Spleen (tissue), 11 donors: ENCODE results near the gene CARD19. TPM values are rescaled to one million over a fixed set of nuclear protein-coding genes. Genes with fewer than 3 reads are reported as not detected.

Experiments
- DNase-seq: peaks from one replicate; pipeline ENCODE4 v3.0.0-alpha.2; 2020
- H3K27ac ChIP-seq, 8 donors: fragments of 200-600 bp; sonication (generic) in 7 of 8; 1 replicate in 4 of 8; 2 replicates in 4 of 8; pipeline versions ENCODE4 v1.5.0 to v1.8.0; 2016 to 2021; ENCODE audit warnings: inconsistent platforms in 4 of 8, mild to moderate bottlenecking in 4 of 8, moderate library complexity in 1 of 8
- H3K27me3 ChIP-seq, 7 donors: fragments of 200-600 bp; sonication (generic) in 6 of 7; replicated peaks in 1 of 7; 1 replicate in 4 of 7; 2 replicates in 3 of 7; pipeline versions ENCODE4 v1.5.0 to v1.8.0; 2016 to 2021; ENCODE audit warnings: inconsistent platforms in 3 of 7, mild to moderate bottlenecking in 1 of 7
- H3K36me3 ChIP-seq, 6 donors: fragments of 200-600 bp; sonication (generic) in 5 of 6; 1 replicate in 4 of 6; 2 replicates in 2 of 6; pipeline versions ENCODE4 v1.5.0 to v1.8.0; 2016 to 2021; ENCODE audit warnings: inconsistent platforms in 2 of 6
- H3K4me1 ChIP-seq, 6 donors: fragments of 200-600 bp; sonication (generic) in 5 of 6; 1 replicate in 3 of 6; 2 replicates in 3 of 6; pipeline versions ENCODE4 v1.5.0 to v1.8.0; 2016 to 2021; ENCODE audit warnings: inconsistent platforms in 3 of 6
- H3K4me3 ChIP-seq, 8 donors: fragments of 200-600 bp; sonication (generic) in 7 of 8; 1 replicate in 4 of 8; 2 replicates in 4 of 8; pipeline versions ENCODE4 v1.5.0 to v1.8.0; 2016 to 2021; ENCODE audit warnings: inconsistent platforms in 4 of 8, mild to moderate bottlenecking in 4 of 8, moderate library complexity in 2 of 8
- H3K9me3 ChIP-seq, 8 donors: fragments of 200-600 bp; sonication (generic) in 7 of 8; 1 replicate in 4 of 8; 2 replicates in 4 of 8; pipeline versions ENCODE4 v1.5.0 to v1.8.0; 2016 to 2021; ENCODE audit warnings: inconsistent platforms in 4 of 8
- POLR2A ChIP-seq, 3 donors: fragments of 450-650 bp; IDR thresholded peaks; one replicate each; pipeline ENCODE4 v1.5.1; 2017; ENCODE audit warnings: antibody characterized with exemption in 3 of 3, mild to moderate bottlenecking in 1 of 3
- POLR2AphosphoS5 ChIP-seq, 3 donors: sonication (generic); formaldehyde crosslinking; IDR thresholded peaks; one replicate each; pipeline ENCODE4 v1.5.1; 2017; ENCODE audit warnings: antibody characterized with exemption in 3 of 3
- WGBS, 5 donors: extraction: QIAGEN DNeasy Blood & Tissue Kit in 3 of 5; methylation state at CpG; one replicate each; pipeline versions ENCODE4 v1.1.5 to v1.1.7; 2013 to 2018; 5-methylcytosine and 5-hydroxymethylcytosine counted together
- intact Hi-C: fragments of 100-400 bp; cut with DNase I; formaldehyde crosslinking; loops from one replicate; pipeline ENCODE4 v1.15.0; 2023; ENCODE audit warnings: low total_unique reads
- polyA plus RNA-seq, 3 donors: library from polyadenylated mRNA; stranded (reverse); fragments of 200-250 nt; gene quantifications; one replicate each; pipeline ENCODE4 v1.2.1, GENCODE V29; 2013
- total RNA-seq, 7 donors: library from RNA; depleted of rRNA in 3 of 7; stranded (reverse); fragments of >200 nt in 3 of 7; fragmentation: NEBNext Ultra II Directional in 4 of 7; extraction: Animal tissue kit (Norgen Biotek cat#: 25700) in 4 of 7; gene quantifications; one replicate each; pipeline versions ENCODE4 v1.1.0 to v1.2.1, GENCODE V29; 2016 to 2021
- TF ChIP-seq, protein P1 (sequence below), 11 experiments: fragments of 200-600 bp in 7 of 11; fragments of 450-650 bp in 4 of 11; sonication (generic) in 4 of 11; IDR thresholded peaks in 8 of 11; conservative IDR thresholded peaks in 3 of 11; 1 replicate in 7 of 11; 2 replicates in 4 of 11; pipeline versions ENCODE4 v1.4.0 to v1.8.0; 2016 to 2021; ENCODE audit warnings: antibody characterized with exemption in 11 of 11, inconsistent platforms in 4 of 11, mild to moderate bottlenecking in 1 of 11
- donor health status: healthy with polysubstance abuse.
- donor health status: DM: no; HTN: no; CAD: no; lungs with moderate emphysema.
- donor health status: DM: no; HTN: no; CAD: no.
- donor health status: Bipolar disorder and iron deficiency.
- donor health status: healthy.
- donor health status: DM: no; HTN: no; CAD: no.
- donor health status: DM: yes; HTN: yes; CAD: no.

The CARD19 gene
- total and polyA plus RNA-seq, 10 donors = 21.7 to 78.8 (median 39.2) TPM

DNA sequence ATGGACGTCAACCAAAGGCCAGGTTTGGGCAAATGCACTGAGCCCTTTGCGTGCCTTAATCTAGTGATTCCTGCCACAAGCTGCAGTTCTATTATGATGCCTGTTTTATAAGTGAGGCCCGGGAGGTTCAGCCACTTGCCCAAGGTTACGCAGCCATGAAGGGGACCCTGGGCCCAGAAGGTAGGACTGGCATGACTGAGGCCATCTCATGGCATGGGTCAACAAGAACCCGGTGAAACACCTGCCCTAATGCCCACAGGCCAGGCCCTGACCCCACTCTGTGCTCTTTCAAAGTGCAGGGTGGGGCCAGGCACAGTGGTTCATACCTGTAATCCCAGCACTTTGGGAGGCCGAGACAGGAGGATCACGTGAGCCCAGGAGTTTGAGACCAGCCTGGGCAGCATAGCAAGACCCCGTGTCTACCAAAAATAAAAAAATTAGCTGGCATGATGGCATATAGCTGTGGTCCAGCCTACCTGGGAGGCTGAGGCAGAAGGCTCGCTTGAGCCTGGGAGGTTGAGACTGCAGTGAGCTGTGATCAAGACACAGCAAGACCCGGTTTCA lies 29.4 kb downstream of the CARD19 start:
- peak overlapping the region in 5 of 8 donors; percentile 82 to 98 (median 93) for H3K27ac ChIP-seq
- peaks cover 0 to 79% (median 28%) of the 10 kb centered on the region in 6 donors for H3K36me3 ChIP-seq
- no peaks in the 10 kb centered on the region for H3K27me3 ChIP-seq
- no peaks in the 10 kb centered on the region for H3K9me3 ChIP-seq
- peaks cover 53 to 99% (median 76%) of the 10 kb centered on the region in 6 donors for H3K4me1 ChIP-seq
- 91 to 93% (median 93%) methylated on average over 9 to 10 of the region's 10 CpGs for WGBS, 5 donors
- intact Hi-C loops = no loop called here
- H3K4me3 ChIP-seq = no peak overlapping the region
- TF ChIP-seq POLR2A (IDR thresholded peaks at IDR 0.05) (no peak), POLR2AphosphoS5 (IDR thresholded peaks at IDR 0.05) (no peak)
- TF ChIP-seq, protein P1, sequence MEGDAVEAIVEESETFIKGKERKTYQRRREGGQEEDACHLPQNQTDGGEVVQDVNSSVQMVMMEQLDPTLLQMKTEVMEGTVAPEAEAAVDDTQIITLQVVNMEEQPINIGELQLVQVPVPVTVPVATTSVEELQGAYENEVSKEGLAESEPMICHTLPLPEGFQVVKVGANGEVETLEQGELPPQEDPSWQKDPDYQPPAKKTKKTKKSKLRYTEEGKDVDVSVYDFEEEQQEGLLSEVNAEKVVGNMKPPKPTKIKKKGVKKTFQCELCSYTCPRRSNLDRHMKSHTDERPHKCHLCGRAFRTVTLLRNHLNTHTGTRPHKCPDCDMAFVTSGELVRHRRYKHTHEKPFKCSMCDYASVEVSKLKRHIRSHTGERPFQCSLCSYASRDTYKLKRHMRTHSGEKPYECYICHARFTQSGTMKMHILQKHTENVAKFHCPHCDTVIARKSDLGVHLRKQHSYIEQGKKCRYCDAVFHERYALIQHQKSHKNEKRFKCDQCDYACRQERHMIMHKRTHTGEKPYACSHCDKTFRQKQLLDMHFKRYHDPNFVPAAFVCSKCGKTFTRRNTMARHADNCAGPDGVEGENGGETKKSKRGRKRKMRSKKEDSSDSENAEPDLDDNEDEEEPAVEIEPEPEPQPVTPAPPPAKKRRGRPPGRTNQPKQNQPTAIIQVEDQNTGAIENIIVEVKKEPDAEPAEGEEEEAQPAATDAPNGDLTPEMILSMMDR (IDR thresholded peaks at IDR 0.05 in 8 of 11, conservative IDR thresholded peaks at IDR 0.05 in 3 of 11) = no peak
- DNase-seq = peak; percentile 49

DNA sequence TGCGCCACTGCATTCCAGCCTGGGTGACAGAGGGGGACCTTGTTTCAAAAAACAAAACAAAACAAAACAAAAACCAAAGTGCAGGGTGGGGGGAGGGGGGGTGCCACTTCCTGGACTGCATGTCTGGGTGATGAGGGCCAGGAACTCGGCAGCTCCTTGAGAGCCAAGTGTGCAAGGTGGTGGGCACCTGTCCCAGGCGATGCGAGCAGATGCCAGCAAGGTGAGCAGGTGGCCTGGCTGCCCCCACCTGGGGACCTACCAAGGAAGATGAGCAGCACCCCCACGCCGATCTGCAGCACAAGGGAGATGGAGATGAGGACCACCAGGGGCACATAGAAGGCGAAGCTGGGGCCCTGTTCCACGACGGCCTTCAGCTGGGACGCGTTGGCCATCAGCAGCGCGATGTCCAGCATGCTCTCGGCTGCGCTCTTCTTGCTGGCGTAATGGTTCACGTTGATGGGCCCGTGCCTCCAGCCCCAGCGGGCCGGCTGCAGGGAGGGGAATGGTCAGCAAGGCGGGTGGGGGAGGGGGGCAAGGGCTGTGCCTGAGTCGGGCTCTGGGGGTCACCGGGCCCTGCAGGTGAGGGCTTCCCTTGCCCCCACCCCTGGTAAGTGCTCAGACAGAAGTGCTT lies 30.2 kb downstream of the CARD19 start:
- peaks cover 54 to 99% (median 76%) of the 10 kb centered on the region in 6 donors for H3K4me1 ChIP-seq

DNA sequence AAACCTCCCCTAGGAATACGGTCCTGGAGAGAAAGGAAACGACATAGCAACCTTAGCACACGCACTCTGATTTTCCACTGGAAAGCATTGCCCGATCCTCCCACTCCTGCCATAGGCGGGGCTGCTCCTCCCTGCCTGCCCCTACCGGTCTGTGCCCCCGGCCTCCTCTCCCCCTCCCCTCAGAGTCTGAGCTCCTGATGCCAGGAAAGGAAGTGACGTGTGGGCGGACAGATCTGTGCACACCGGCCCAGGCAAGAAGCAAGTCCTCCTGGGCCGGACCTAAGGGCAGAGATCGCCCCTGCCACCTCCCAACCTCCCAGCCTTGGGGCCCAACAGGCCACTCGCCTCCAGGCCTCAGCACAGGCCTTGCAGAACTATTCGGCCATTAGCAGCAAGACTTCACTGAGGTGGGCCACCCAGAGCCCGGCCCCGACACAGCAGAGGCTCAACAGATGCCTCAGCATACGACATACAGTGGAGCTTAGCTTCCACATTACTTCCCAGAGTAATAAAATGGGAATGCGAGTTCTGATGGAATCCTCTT lies 30.9 kb downstream of the CARD19 start:
- Histone ChIP-seq H3K27ac (peak overlapping the region; percentile 53 to 98 (median 92)), H3K9me3 (no peaks in the 10 kb centered on the region), H3K36me3 (peaks cover 0 to 65% (median 19%) of the 10 kb centered on the region in 6 donors), H3K4me1 (peaks cover 58 to 99% (median 77%) of the 10 kb centered on the region in 6 donors), H3K4me3 (peak overlapping the region in 1 of 8 donors; percentile 15), H3K27me3 (no peaks in the 10 kb centered on the region)
- intact Hi-C loops = no loop called here
- WGBS, 5 donors = 40 to 48% (median 45%) methylated on average over 18 of the region's 18 CpGs
- TF ChIP-seq, protein P1 (IDR thresholded peaks at IDR 0.05 in 8 of 11, conservative IDR thresholded peaks at IDR 0.05 in 3 of 11) = no peak
- peak in 2 of 3 donors; percentile 22 to 47 for TF ChIP-seq POLR2AphosphoS5 (IDR thresholded peaks at IDR 0.05)
- DNase-seq = peak; percentile 86

More for the DNA sequence above, 30.2 kb downstream of the CARD19 start:
- DNase-seq = peak; percentile 80
- Histone ChIP-seq H3K27me3 (no peaks in the 10 kb centered on the region), H3K27ac (peak overlapping the region; percentile 53 to 98 (median 92)), H3K36me3 (peaks cover 0 to 71% (median 26%) of the 10 kb centered on the region in 6 donors), H3K4me3 (peak overlapping the region in 1 of 8 donors; percentile 15), H3K9me3 (no peaks in the 10 kb centered on the region)
- 57 to 87% (median 80%) methylated on average over 7 to 23 of the region's 23 CpGs for WGBS, 5 donors
- intact Hi-C loops = no loop called here
- TF ChIP-seq, protein P1 (IDR thresholded peaks at IDR 0.05 in 8 of 11, conservative IDR thresholded peaks at IDR 0.05 in 3 of 11) = no peak
- TF ChIP-seq POLR2AphosphoS5 (IDR thresholded peaks at IDR 0.05) = peak in 1 of 3 donors; percentile 23

DNA sequence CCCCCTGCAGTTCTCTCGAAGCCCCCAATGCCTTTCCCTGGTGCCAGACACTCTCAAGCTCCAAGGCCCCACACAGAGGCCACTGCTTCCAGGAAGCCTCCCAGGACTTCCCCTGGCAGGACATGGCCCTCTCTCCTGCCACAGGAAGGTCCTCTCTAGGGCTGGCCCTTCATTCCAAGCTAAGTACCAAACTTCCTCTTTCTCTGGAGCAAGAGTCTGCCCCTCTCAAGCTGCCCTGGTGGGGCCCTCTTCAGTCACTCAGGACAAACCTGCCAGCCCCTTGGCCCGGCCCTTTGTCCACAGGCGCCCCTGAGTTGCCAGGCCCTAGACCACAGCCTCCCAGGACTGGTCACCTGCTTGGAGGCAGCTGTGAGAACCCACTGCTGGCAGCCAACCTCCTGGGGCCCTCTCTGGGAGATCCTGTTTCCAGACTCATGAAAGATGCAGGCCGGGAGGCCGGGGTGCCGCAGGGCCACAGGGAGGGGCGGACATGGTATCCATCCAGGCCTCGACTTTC lies 31.4 kb downstream of the CARD19 start:
- TF ChIP-seq POLR2A (IDR thresholded peaks at IDR 0.05) = no peak
- peak; percentile 6 to 62 (median 45) for TF ChIP-seq POLR2AphosphoS5 (IDR thresholded peaks at IDR 0.05)
- no peaks in the 10 kb centered on the region for H3K9me3 ChIP-seq
- 44 to 55% (median 47%) methylated on average over 6 to 8 of the region's 8 CpGs for WGBS, 5 donors
- no peaks in the 10 kb centered on the region for H3K27me3 ChIP-seq
- H3K4me1 ChIP-seq = peaks cover 63 to 99% (median 81%) of the 10 kb centered on the region in 6 donors
- H3K27ac ChIP-seq = peak overlapping the region; percentile 17 to 98 (median 92)
- peaks cover 0 to 59% (median 17%) of the 10 kb centered on the region in 6 donors for H3K36me3 ChIP-seq
- peak; percentile 79 for DNase-seq
- H3K4me3 ChIP-seq = peak overlapping the region in 1 of 8 donors; percentile 15
- intact Hi-C loops = no loop called here
